Keratinocyte (primary cell): Measurements from ENCODE around the gene CDH13. TPM values are rescaled to one million over a fixed set of nuclear protein-coding genes. Genes with fewer than 3 reads are reported as not detected.

Experiments used
- DNase-seq: peaks from one replicate; pipeline ENCODE4 v3.0.0-alpha.2; 2011; ENCODE audit warnings: low read depth, missing footprints, low spot score
- FAIRE-seq: peaks from 2 replicates; lab custom pipeline; 2011; peaks lifted over from hg19 to GRCh38; lab: Jason Lieb, UNC
- H2AFZ ChIP-seq: 2 replicates; pipeline ENCODE4 v1.6.0; 2012; ENCODE audit warnings: low read length, control low read depth, inconsistent platforms; ENCODE audit not compliant: control insufficient read depth
- H3K27ac ChIP-seq: 2 replicates; pipeline ENCODE4 v1.5.1; 2011; ENCODE audit warnings: low read length; ENCODE audit not compliant: control insufficient read depth, insufficient read depth
- H3K27me3 ChIP-seq: 3 replicates; pipeline ENCODE4 v1.6.0; 2011; ENCODE audit warnings: low read length; ENCODE audit not compliant: control insufficient read depth, insufficient read depth; ENCODE audit errors: extremely low read depth
- H3K36me3 ChIP-seq, 2 experiments: 2 replicates in 1 of 2; 3 replicates in 1 of 2; pipeline ENCODE4 v1.5.1; 2011; ENCODE audit warnings: low read length in 2 of 2, mild to moderate bottlenecking in 1 of 2; ENCODE audit not compliant: control insufficient read depth in 2 of 2, insufficient read depth in 2 of 2; ENCODE audit errors: extremely low read depth in 1 of 2
- H3K4me1 ChIP-seq: 3 replicates; pipeline ENCODE4 v1.5.1; 2011; ENCODE audit warnings: low read length; ENCODE audit not compliant: control insufficient read depth, insufficient read depth; ENCODE audit errors: extremely low read depth
- H3K4me2 ChIP-seq: 3 replicates; pipeline ENCODE4 v1.6.0; 2011; ENCODE audit warnings: low read depth, low read length; ENCODE audit not compliant: control insufficient read depth, insufficient read depth; ENCODE audit errors: extremely low read depth
- H3K4me3 ChIP-seq, 3 experiments: fragments of 200-600 bp in 1 of 3; sonication (generic) in 1 of 3; 2 replicates in 2 of 3; 3 replicates in 1 of 3; pipeline ENCODE4 v1.5.1; 2011 to 2016; ENCODE audit warnings: low read length in 3 of 3, mild to moderate bottlenecking in 3 of 3, control low read depth in 2 of 3, inconsistent platforms in 1 of 3, low read depth in 1 of 3, mixed read lengths in 1 of 3, mixed run types in 1 of 3, moderate library complexity in 1 of 3; ENCODE audit not compliant: control insufficient read depth in 2 of 3, insufficient read depth in 2 of 3; ENCODE audit errors: extremely low read depth in 1 of 3
- H3K79me2 ChIP-seq: 2 replicates; pipeline ENCODE4 v1.6.0; 2012; ENCODE audit warnings: low read length; ENCODE audit not compliant: control insufficient read depth, insufficient read depth
- H3K9ac ChIP-seq: 3 replicates; pipeline ENCODE4 v1.6.0; 2011; ENCODE audit warnings: low read length; ENCODE audit not compliant: control insufficient read depth, insufficient read depth; ENCODE audit errors: extremely low read depth
- H3K9me1 ChIP-seq: 3 replicates; pipeline ENCODE4 v1.6.0; 2011; ENCODE audit warnings: low read length; ENCODE audit not compliant: control insufficient read depth, insufficient read depth; ENCODE audit errors: extremely low read depth
- H3K9me3 ChIP-seq: 2 replicates; pipeline ENCODE4 v1.5.1; 2012; ENCODE audit warnings: low read depth, low read length; ENCODE audit not compliant: control insufficient read depth
- H4K20me1 ChIP-seq: 3 replicates; pipeline ENCODE4 v1.6.0; 2011; ENCODE audit warnings: low read length; ENCODE audit not compliant: control insufficient read depth, insufficient read depth; ENCODE audit errors: extremely low read depth
- EZH2 ChIP-seq: IDR thresholded peaks from one replicate; pipeline ENCODE4 v1.6.1; 2012; ENCODE audit warnings: inconsistent platforms, mild to moderate bottlenecking, low read length, moderate library complexity
- dilution Hi-C: fragments of 300-500 bp; cut with MboI; formaldehyde crosslinking; loops from one replicate; pipeline ENCODE4 v1.7.0; 2020; ENCODE audit warnings: low sequenced_read_pairs; ENCODE audit not compliant: extremely low pct_ligation_motif_present
- polyA plus RNA-seq, 5 experiments: library from polyadenylated mRNA; depleted of rRNA in 3 of 5; stranded (reverse) in 3 of 5; stranded (forward) in 1 of 5; unstranded in 1 of 5; fragments of >200 nt; gene quantifications; 1 replicate in 1 of 5; 2 replicates in 3 of 5; 3 replicates in 1 of 5; pipeline versions ENCODE4 v1.2.1 to v1.2.3, GENCODE V29; 2011 to 2012; ENCODE audit warnings: missing spikeins in 2 of 5, low read depth in 1 of 5, low replicate concordance in 1 of 5
- TF ChIP-seq, protein P1 (sequence below), 3 experiments: IDR thresholded peaks in 1 of 3; conservative IDR thresholded peaks in 1 of 3; optimal IDR thresholded peaks in 1 of 3; 2 replicates in 2 of 3; 3 replicates in 1 of 3; pipeline versions ENCODE3 to v1.5.1; 2011; ENCODE audit warnings: low read length in 3 of 3, mild to moderate bottlenecking in 3 of 3, moderate library complexity in 2 of 3, control low read depth in 1 of 3, inconsistent platforms in 1 of 3; ENCODE audit not compliant: insufficient read depth in 2 of 3; ENCODE audit errors: extremely low read depth in 1 of 3

The CDH13 gene
- polyA plus RNA-seq, 1 donor (not counting 4 experiments of a cell fraction or from before 2014, with no cell fraction given): 111 TPM

DNA sequence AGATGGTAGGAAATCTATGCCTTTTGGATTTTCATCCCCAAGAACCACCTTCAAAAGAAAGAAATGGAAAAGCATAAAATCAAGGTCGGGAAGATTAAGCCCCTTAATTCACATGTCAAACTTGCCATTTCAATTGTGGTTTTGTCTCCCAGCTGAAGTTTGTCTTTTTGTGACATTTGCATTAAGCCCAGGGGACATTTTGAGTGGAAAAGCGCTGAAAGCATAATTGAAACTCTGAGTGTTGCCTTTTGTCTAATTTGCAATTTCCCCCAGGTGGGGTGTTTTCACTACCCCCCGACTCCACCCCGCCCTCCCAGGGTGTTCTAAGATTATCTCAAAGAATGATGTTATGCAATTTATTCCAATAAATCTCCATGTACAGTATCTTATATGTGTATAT lies 396.2 kb downstream of the CDH13 start:
- TF ChIP-seq, protein P1, sequence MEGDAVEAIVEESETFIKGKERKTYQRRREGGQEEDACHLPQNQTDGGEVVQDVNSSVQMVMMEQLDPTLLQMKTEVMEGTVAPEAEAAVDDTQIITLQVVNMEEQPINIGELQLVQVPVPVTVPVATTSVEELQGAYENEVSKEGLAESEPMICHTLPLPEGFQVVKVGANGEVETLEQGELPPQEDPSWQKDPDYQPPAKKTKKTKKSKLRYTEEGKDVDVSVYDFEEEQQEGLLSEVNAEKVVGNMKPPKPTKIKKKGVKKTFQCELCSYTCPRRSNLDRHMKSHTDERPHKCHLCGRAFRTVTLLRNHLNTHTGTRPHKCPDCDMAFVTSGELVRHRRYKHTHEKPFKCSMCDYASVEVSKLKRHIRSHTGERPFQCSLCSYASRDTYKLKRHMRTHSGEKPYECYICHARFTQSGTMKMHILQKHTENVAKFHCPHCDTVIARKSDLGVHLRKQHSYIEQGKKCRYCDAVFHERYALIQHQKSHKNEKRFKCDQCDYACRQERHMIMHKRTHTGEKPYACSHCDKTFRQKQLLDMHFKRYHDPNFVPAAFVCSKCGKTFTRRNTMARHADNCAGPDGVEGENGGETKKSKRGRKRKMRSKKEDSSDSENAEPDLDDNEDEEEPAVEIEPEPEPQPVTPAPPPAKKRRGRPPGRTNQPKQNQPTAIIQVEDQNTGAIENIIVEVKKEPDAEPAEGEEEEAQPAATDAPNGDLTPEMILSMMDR (optimal IDR thresholded peaks at IDR 0.05 in 1 of 3, IDR thresholded peaks at IDR 0.05 in 1 of 3, conservative IDR thresholded peaks at IDR 0.05 in 1 of 3; ENCODE audit: extremely low read depth in 1 of 3, insufficient read depth in 2 of 3, low read length in 3 of 3): no peak
- no peak for TF ChIP-seq EZH2
- DNase-seq (no peak), FAIRE-seq (no peak)
- Histone ChIP-seq H3K36me3 (peaks cover 0 to 3% of the 10 kb centered on the region in 2 experiments), H3K4me3 (no peak overlapping the region), H3K27me3 (no peaks in the 10 kb centered on the region), H2AFZ (no peak overlapping the region), H3K4me1 (no peaks in the 10 kb centered on the region), H3K79me2 (no peaks in the 10 kb centered on the region), H3K9me1 (no peaks in the 10 kb centered on the region), H3K9ac (no peak overlapping the region), H3K9me3 (no peaks in the 10 kb centered on the region), H3K4me2 (no peak overlapping the region), H3K27ac (no peak overlapping the region), H4K20me1 (no peaks in the 10 kb centered on the region)
- dilution Hi-C loops: no loop called here

GRCh38 chr16:83023640-83024039 lies 396.9 kb downstream of the CDH13 start:
- Histone ChIP-seq H3K4me1 (no peaks in the 10 kb centered on the region), H3K4me3 (no peak overlapping the region), H3K27me3 (no peaks in the 10 kb centered on the region), H3K36me3 (peaks cover 0 to 3% of the 10 kb centered on the region in 2 experiments), H3K4me2 (no peak overlapping the region), H2AFZ (no peak overlapping the region), H3K79me2 (no peaks in the 10 kb centered on the region), H3K9me3 (no peaks in the 10 kb centered on the region), H3K27ac (no peak overlapping the region), H4K20me1 (no peaks in the 10 kb centered on the region), H3K9ac (no peak overlapping the region), H3K9me1 (no peaks in the 10 kb centered on the region)
- TF ChIP-seq EZH2: no peak
- TF ChIP-seq, protein P1 (optimal IDR thresholded peaks at IDR 0.05 in 1 of 3, IDR thresholded peaks at IDR 0.05 in 1 of 3, conservative IDR thresholded peaks at IDR 0.05 in 1 of 3; ENCODE audit: extremely low read depth in 1 of 3, insufficient read depth in 2 of 3, low read length in 3 of 3): no peak
- DNase-seq (no peak), FAIRE-seq (peak; percentile 44)
- dilution Hi-C loops: no loop called here
